Esophagus muscularis mucosa (tissue), 3 donors: ENCODE measurements around the gene SLC25A24.

ENCODE experiments used
- CTCF ChIP-seq, 3 experiments: fragments of 200-600 bp in 2 of 3; fragments of 450-650 bp in 1 of 3; sonication (generic) in 2 of 3; IDR thresholded peaks; one replicate each; pipeline ENCODE4 v1.5.1; 2017 to 2019; ENCODE audit warnings: antibody characterized with exemption in 3 of 3, mild to moderate bottlenecking in 2 of 3, moderate library complexity in 1 of 3
- POLR2AphosphoS5 ChIP-seq, 2 donors: sonication (generic); formaldehyde crosslinking; IDR thresholded peaks; one replicate each; pipeline ENCODE4 v1.6.1; 2017; ENCODE audit warnings: antibody characterized with exemption in 2 of 2

GRCh38 chr1:108142773-108143394, 57.3 kb downstream of the SLC25A24 start:
- TF ChIP-seq CTCF (IDR thresholded peaks at IDR 0.05) (no peak), POLR2AphosphoS5 (IDR thresholded peaks at IDR 0.05) (no peak)
